Activated CD8-positive, alpha-beta memory T cell treated with anti-CD3 and anti-CD28 coated beads, Interleukin-2, amount 50 U/mL, for 1 hour (primary cell): ENCODE measurements around the gene DDIAS.
A peak's percentile ranks its signal among the peaks of the same experiment; 100 is the strongest.
"Not testable (repeated sequence)": the region's sequence is repeated elsewhere in the genome, so short reads cannot be mapped to it uniquely, and the experiment has no call there.

Source experiments
- DNase-seq: peaks from one replicate; pipeline ENCODE4 v3.0.0-alpha.2; 2020; ENCODE audit errors: extremely low read depth

The DDIAS gene

GRCh38 chr11:82922396-82923173, 21.0 kb downstream of the DDIAS start:
- not testable (repeated sequence) for DNase-seq

DNA sequence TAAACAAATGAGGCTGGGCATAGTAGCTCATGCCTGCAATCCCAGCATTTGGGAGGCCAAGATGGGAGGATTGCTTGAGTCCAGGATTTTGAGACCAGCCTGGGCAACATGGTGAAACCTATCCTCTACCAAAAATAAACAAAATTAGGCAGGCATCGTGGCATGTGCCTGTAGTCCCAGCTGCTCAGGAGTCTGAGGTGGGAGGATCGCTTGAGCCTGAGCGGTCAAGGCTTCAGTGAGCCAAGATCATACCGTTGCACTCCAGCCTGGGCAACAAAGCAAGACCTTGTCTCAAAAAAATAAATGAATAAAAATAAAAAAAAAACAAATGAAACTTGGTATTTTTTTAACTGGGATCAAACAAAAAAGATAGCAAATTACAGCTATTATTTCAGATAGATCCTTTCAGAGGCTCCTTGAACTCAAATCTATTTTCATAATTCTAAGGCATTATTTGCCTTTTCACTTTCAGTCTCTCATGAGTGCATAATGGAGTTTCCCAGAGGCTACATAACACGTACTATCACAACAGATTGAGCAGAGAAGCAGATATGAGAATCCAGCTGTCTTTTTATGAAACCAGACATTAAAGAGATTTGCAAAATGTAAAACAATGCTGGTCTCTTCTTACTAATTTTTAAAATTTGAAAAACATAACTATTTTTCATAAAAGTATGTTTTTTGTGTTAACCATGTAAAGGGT, 23.1 kb downstream of the DDIAS start:
- DNase-seq = no peak

DNA sequence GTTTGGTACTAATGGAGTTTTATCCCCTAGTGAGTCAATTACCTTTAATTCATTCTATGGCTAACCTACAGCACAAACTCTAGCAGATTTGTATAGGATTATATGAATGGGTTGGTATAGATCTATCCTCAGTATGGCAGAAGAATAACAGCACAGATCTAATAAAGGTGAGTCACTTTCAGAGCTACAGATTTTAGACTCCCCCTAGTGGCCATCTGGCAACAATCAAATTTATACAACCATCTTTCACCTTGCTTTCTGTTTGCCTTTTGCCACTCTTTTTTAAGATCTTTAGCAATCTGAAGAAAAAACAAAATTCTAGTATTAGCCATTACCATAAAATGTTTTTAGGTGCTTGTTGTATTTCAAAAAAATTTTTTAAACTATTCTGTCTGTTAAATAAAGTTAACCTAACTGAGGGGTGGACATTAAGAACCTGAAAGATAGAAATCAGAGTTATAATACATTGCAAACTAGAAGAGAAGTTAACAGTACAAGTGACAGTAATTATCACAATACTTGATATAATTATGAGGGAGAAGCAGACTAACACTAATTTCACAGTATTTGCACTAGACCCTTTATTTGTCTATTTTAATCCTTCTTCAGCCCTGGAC, 25.8 kb downstream of the DDIAS start:
- peak; percentile 17 for DNase-seq

DNA sequence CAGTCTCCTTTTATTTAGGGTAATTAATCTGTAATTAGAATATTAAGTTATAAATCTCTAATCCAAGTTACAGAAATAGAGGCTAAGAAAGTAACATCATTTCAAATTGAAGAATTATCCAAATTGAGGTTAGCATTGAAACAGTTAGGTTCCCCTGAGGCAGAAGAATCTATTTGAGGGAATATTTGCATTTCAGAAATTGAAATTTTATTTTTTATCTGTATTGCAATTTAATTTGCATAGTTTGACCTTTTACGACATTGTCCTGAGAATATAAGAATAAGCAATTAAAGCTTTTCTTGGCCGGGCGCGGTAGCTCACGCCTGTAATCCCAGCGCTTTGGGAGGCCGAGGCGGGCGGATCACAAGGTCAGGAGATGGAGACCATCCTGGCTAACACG, 27.6 kb downstream of the DDIAS start:
- DNase-seq = no peak

DNA sequence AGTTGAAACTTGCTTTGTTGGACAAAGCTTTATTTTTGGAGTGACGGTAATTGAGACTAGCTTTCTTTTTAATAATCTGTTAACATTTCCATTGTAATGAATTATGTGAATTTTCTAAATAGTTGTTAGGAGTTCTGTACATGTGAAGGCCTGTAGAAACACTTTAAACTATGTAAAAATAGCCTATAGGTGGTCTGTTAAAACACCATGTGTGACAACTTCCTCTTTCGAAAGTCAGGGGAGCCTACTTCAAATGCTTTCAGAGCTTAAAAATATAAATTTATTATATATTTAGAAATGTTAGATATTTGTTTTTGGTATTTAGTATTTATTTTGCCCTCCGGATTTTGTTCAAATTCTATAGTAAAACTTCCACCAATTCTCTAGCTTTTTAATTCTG, 28.7 kb downstream of the DDIAS start:
- DNase-seq = no peak

DNA sequence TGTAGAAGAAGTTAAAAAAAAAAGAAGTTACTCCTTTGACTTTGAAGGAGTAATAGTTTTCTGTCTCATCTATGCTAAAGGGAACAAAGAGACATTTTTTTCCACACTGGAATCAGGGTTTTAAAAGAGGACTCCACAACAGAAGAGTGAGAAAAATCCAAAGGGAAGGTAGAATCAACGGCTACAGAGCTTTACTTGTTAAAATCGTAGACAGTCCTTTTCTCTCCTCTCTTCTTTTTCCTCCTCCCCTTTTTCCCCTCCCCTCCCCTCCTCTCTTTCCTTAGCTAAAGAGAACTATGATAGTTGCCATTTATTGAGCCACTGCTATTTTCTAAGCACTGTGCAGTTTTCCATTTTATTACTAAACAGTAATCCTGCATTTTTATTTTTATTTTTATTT, 29.2 kb downstream of the DDIAS start:
- no peak for DNase-seq

GRCh38 chr11:82932564-82932963, 31.0 kb downstream of the DDIAS start:
- no peak for DNase-seq

DNA sequence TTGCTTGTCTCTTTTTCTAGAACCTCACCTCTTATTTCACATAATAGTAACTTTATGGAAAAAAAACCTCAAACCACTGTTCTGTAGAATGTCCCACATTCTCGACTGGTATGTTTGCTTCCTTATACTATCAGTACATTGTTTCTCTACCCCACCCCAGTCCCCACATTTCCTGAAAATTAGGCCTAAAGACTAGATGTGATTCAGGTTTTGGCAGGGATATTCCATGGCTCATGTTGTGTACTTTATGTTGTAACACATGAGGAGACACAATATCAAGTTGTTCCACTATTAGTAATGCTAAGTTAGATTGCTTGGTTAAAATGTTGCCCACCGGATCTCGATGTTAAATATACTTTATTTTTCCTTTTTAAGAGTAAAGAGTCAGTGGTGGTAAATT, 34.7 kb downstream of the DDIAS start:
- DNase-seq = no peak

GRCh38 chr11:82937554-82937953, 36.0 kb downstream of the DDIAS start:
- no peak for DNase-seq

GRCh38 chr11:82939456-82939855, 37.9 kb downstream of the DDIAS start:
- DNase-seq = no peak

GRCh38 chr11:82942376-82942775, 40.8 kb downstream of the DDIAS start:
- DNase-seq = no peak

GRCh38 chr11:82943430-82943829, 41.9 kb downstream of the DDIAS start:
- DNase-seq = not testable (repeated sequence)

DNA sequence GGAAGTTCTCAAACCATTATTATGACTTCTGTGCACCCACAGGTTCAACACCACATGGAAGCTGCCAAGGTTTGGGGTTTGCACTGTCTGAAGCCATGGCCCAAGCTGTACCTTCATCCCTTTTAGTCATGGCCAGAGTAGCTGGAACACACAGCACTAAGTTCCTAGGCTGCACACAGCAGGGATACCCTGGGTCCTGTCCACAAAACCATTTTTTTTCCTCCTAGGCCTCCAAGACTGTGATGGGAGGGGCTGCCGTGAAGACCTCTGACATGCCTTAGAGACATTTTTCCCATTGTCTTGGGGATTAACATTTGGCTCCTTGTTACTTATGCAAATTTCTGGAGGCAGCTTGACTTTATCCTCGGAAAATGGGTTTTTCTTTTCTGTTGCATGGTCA, 42.7 kb downstream of the DDIAS start:
- no peak for DNase-seq

DNA sequence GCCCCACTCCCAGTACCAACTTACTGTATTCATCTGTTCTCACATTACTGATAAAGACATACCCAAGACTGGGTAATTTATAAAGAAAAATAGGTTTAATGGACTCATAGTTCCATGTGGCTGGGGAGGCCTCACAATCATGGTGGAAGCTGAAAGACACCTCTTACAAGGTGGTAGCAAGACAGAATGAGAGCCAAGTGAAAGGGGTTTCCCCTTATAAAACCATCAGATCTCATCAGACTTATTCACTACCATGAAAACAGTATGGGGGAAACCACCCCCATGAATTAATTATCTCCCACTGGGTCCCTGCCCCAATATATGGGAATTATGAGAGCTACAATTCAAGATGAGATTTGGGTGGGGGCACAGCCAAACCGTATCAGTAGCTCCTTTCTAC, 43.5 kb downstream of the DDIAS start:
- not testable (repeated sequence) for DNase-seq

DNA sequence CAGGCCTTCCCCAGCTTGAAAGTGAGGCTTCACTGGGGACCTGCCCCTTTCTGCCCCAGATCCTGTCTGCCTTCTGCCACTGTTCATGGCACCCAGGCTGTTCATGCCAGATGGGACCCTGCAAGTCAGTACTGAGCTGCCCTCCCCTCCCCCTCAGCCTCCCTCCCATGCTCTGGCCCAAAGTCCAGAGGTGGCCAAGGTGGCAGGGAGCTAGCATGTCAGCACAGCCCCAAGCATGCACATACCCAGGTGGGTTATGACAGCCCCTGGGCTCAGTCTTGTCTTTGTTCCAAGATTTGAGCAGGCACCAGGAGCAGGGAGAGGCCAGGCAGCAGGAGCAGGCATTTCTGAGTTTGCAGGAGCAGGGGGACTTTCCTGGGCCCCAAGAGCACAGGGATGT, 44.1 kb downstream of the DDIAS start:
- DNase-seq = no peak

DNA sequence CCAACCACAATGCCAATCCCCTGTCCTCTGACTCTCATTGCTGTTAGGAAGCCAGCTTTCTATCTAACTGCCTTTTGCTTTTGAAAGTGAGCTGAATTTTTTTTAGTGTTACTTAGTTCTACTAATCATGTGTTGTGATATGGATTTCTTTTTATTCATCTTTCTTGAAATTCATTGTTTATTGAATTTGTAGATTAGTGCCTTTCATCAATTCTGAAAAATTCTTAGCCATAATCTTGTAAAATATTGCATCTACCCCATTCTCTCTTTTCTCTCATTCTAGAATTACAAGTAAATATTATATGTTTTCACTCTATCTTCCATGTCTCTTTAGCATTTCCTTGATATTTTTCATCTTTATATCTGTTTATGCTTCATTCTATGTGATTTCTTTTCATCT, 47.8 kb downstream of the DDIAS start:
- no peak for DNase-seq

DNA sequence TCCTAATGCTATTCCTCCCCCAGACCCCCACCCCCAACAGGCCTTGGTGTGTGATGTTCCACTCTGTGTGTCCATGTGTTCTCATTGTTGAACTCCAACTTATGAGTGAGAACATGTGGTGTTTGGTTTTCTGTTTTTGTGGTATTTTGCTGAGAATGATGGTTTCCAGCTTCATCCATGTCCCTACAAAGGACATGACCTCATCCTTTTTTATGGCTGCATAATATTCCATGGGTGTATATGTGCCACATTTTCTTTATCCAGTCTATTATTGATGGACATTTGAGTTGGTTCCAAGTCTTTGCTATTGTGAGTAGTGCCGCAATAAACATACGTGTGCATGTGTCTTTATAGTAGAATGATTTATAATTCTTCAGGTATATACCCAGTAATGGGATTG, 49.0 kb downstream of the DDIAS start:
- not testable (repeated sequence) for DNase-seq

GRCh38 chr11:82955736-82956453, 54.4 kb downstream of the DDIAS start:
- peak; percentile 39 for DNase-seq

DNA sequence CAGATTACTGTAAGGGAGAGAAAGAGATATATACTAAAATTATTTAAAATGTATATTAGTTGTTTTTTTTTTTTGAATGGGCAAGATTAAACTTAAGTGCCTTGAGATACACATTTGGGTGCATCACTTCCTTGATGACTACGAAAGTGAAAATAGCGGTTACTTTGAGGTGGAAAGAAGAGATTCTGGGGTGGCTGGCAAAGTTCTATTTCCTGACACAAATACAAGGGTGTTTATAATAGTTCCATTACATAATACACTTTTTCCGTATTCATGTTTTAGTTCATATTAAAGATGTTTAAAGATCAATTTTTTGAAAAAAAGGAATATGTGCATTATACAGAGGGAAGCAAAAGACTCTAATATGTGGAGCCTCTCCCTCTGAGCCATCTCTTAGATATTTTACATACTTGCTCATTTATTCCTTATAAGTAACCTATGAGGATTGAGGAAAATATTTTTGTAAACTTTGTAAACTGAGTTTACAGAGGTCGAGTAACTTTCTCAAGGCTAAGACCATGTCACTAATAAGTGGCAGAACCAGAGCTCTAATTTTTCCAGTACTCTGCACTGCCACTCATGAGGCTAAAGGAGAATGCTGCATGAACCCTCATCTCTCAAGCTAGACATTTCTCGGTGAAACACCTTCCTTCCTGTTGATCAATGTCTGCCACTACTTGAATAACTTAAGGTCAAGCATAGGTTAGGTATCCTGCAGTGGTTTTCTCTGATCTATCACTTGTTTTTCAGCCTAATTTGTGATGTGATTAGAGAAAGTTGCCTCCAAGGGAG, 58.6 kb downstream of the DDIAS start:
- peak; percentile 34 for DNase-seq

DNA sequence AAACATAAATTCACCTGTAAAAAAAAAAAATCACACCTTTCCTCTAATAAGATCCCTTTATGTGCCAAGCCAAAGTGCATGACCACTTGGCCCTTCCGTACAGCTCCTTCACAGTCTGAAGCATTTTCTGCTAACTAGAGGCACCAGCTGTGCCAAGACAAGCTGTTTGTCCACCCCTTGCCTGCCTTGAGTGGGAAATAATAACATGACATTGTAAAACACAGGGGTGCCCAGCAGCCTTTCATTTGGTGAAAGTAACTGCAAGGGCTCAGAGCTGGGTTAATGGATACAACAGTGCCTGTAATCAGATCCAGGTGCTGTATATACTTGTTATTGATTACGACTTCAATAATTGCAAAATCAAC, 59.2 kb downstream of the DDIAS start:
- no peak for DNase-seq

DNA sequence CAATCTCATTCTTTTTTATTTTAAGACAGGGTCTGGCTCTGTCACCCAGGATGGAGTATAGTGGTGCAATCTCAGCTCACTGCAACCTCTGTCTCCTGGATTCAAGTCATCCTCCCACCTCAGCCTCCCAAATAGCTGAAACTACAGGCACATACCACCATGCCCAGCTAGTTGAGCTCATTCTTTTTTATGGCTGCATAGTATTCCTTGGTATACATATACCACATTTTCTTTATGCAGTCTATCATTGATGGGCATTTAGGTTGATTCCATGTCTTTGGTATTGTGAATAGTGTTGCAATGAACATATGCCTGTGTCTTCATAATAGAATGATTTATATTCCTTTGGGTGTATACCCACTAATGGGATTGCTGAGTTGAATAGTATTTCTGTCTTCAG, 60.5 kb downstream of the DDIAS start:
- not testable (repeated sequence) for DNase-seq

DNA sequence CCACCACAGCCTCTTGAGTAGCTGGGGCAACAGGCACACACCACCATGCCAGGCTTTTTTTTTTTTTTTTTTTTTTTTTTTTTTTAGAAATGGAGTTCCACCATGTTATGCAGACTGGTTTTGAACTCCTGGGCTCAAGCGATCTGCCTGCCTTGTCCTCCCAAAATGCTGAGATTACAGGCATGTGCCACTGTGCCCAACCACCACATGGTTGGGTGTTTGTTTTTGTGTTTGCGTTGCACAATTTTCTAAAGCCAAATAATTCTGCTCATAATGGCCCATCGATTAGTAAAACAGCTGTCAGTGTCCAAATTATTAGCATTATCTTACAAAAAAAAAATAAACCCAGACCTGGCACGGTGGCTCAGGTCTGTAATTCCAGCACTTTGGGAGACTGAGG, 65.8 kb downstream of the DDIAS start:
- DNase-seq = no peak
